Measurements from ENCODE around the gene BLNK.

Gene BLNK

GRCh38 chr10:96217711-96218110 is 53.7 kb downstream of the BLNK start:
- no peak for DNase-seq (ENCODE audit: extremely low spot score)
- CTCF ChIA-PET: interaction anchor here (2.4 kb wide), 1 partner anchor 12 kb away, joined by 12 read pairs; no protein-coding TSS in a partner anchor
- POLR2A ChIA-PET: no interaction called here
- TF ChIP-seq, protein P1, sequence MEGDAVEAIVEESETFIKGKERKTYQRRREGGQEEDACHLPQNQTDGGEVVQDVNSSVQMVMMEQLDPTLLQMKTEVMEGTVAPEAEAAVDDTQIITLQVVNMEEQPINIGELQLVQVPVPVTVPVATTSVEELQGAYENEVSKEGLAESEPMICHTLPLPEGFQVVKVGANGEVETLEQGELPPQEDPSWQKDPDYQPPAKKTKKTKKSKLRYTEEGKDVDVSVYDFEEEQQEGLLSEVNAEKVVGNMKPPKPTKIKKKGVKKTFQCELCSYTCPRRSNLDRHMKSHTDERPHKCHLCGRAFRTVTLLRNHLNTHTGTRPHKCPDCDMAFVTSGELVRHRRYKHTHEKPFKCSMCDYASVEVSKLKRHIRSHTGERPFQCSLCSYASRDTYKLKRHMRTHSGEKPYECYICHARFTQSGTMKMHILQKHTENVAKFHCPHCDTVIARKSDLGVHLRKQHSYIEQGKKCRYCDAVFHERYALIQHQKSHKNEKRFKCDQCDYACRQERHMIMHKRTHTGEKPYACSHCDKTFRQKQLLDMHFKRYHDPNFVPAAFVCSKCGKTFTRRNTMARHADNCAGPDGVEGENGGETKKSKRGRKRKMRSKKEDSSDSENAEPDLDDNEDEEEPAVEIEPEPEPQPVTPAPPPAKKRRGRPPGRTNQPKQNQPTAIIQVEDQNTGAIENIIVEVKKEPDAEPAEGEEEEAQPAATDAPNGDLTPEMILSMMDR (IDR thresholded peaks at IDR 0.05; ENCODE audit: control extremely low read depth, extremely low read depth, low read depth, missing control alignments): no peak

- no peak for DNase-seq (ENCODE audit: extremely low spot score)
- ChIA-PET POLR2A (no interaction called here), CTCF (no interaction called here)
- TF ChIP-seq, protein P1 (IDR thresholded peaks at IDR 0.05; ENCODE audit: control extremely low read depth, extremely low read depth, low read depth, missing control alignments): no peak
Measured at GRCh38 chr10:96216775-96217174, 54.6 kb downstream of the BLNK start.

- no peak for DNase-seq (ENCODE audit: extremely low spot score)
- POLR2A ChIA-PET: no interaction called here
- TF ChIP-seq, protein P1 (IDR thresholded peaks at IDR 0.05; ENCODE audit: control extremely low read depth, extremely low read depth, low read depth, missing control alignments): no peak
- CTCF ChIA-PET: interaction anchor here (0.6 to 3.6 kb wide), 7 partner anchors 9 to 122 kb away, joined by 3 to 29 read pairs (median 4); no protein-coding TSS in a partner anchor
Measured at GRCh38 chr10:96212911-96213310, 58.5 kb downstream of the BLNK start.

DNA sequence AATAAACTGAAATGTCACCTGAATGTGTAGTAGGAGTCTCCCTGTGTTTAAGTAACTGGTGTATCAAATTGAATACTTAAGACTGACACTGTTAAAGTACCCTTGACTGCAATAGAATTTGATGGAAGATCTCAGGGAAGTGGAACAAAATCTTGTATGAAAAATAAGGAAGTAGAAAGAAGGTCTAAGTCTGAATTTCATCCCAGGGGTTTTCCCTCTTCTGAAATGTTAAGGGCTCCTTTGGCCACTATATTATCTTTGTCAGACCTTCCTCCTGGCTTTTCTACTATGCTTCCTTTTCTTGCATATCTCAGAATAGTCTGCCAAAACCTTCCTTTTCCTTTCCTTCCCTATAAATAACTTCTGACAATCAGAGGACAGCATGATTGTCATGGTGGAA is 59.6 kb downstream of the BLNK start:
- no peak for DNase-seq (ENCODE audit: extremely low spot score)
- CTCF ChIA-PET: no interaction called here
- POLR2A ChIA-PET: no interaction called here
- TF ChIP-seq, protein P1 (IDR thresholded peaks at IDR 0.05; ENCODE audit: control extremely low read depth, extremely low read depth, low read depth, missing control alignments): no peak

DNA sequence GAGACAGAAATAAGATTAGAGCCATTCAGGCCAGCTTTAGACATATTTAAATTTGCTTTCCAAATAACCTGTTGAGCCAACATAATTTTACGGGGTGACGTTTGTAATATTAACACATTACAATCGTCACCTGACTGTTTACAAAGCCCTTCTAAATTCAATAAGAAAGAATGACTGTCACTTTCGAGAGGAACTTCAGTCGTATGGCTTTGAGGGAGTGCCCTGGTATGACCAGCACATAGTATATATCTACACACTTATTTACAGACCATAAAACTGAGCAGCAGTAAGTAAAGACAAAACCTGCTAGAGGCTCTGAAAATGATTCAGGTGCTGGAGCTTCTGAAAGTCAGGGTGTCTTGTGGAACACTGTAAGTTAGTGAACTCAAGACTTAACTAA is 62.4 kb downstream of the BLNK start:
- CTCF ChIA-PET: interaction anchor here (1.9 to 9.3 kb wide), 2 partner anchors 19 to 192 kb away, joined by 6 to 54 read pairs; no protein-coding TSS in a partner anchor
- TF ChIP-seq, protein P1 (IDR thresholded peaks at IDR 0.05; ENCODE audit: control extremely low read depth, extremely low read depth, low read depth, missing control alignments): no peak
- POLR2A ChIA-PET: no interaction called here
- DNase-seq (ENCODE audit: extremely low spot score): no peak

GRCh38 chr10:96208271-96208670 is 63.1 kb downstream of the BLNK start:
- peak; percentile 45 for DNase-seq (ENCODE audit: extremely low spot score)
- CTCF ChIA-PET: interaction anchor here (0.9 to 9.3 kb wide), 7 partner anchors 10 to 192 kb away, joined by 3 to 54 read pairs (median 4); no protein-coding TSS in a partner anchor
- TF ChIP-seq, protein P1 (IDR thresholded peaks at IDR 0.05; ENCODE audit: control extremely low read depth, extremely low read depth, low read depth, missing control alignments): no peak
- POLR2A ChIA-PET: no interaction called here

Measured in GM10248 (cell line).